ENCODE data around the gene CNTNAP5.

DNA sequence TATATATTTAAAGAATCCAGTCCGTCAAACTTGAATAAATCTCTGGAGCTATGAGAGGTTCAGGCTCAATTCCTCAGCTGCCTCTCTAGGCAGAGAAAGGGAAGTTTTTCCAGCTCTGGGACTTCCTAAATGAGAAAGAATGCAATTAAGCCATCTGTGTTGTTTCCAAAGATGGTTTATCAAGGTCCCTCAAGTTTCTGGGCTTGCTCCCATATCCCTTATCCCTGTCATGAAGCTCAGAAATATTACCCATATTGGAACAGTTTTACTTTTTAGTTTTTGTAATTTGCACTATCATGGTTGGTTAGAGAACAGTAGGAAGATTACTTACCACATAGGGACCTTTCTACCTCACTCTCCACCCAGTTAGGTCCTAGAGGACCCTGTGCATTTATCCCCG is 1.4 kb downstream of the CNTNAP5 start:
- TF ChIP-seq CTCF (IDR thresholded peaks at IDR 0.05) = no peak
- no peak for TF ChIP-seq ZFX (IDR thresholded peaks at IDR 0.05; ENCODE audit: borderline replicate concordance)
